HEK293 (cell line): ENCODE data around the gene PROSER3.
A peak's percentile ranks its signal among the peaks of the same experiment; 100 is the strongest.

Source experiments
- CTCF ChIA-PET: fragments of 350-600 bp; formaldehyde crosslinking; extraction: SDS; loops from one replicate; lab custom pipeline; 2021; ENCODE audit warnings: antibody characterized with exemption; lab: Yijun Ruan, JAX
- POLR2A ChIA-PET: fragments of 300-600 bp; formaldehyde crosslinking; extraction: SDS; loops from one replicate; lab custom pipeline; 2020; ENCODE audit warnings: antibody characterized with exemption, inconsistent platforms; lab: Yijun Ruan, JAX
- H3K27ac ChIP-seq: fragments of 200-500 bp; sonication (Bioruptor generic); 2 replicates; pipeline ENCODE4 v1.5.1; 2014; ENCODE audit warnings: low read depth, low read length, control low read depth, inconsistent platforms; ENCODE audit errors: extremely low read depth
- H3K36me3 ChIP-seq, 2 experiments: fragments of 200-500 bp in 1 of 2; sonication (Bioruptor generic) in 1 of 2; 1 replicate in 1 of 2; 2 replicates in 1 of 2; pipeline ENCODE4 v1.5.1; 2014 to 2017; ENCODE audit warnings: inconsistent platforms in 2 of 2, low read length in 2 of 2; ENCODE audit not compliant: control insufficient read depth in 2 of 2, insufficient read depth in 1 of 2
- H3K4me1 ChIP-seq: fragments of 200-500 bp; sonication (Bioruptor generic); 2 replicates; pipeline ENCODE4 v1.5.1; 2014; ENCODE audit warnings: mild to moderate bottlenecking, low read length, inconsistent platforms; ENCODE audit not compliant: control insufficient read depth, insufficient read depth
- H3K4me3 ChIP-seq: 2 replicates; pipeline ENCODE4 v1.5.1; 2011; ENCODE audit warnings: low read depth, mild to moderate bottlenecking, control low read depth, low read length, moderate library complexity
- H3K9me3 ChIP-seq: fragments of 200-500 bp; sonication (Bioruptor generic); 2 replicates; pipeline ENCODE4 v1.5.1; 2014; ENCODE audit warnings: low read depth, low read length, inconsistent platforms; ENCODE audit not compliant: control insufficient read depth, insufficient read depth
- BCL6B ChIP-seq: fragments of 450-650 bp; formaldehyde crosslinking; IDR thresholded peaks from 2 replicates; pipeline ENCODE4 v1.5.1; 2017; ENCODE audit warnings: missing biosample characterization, missing genetic modification characterization
- GLIS1 ChIP-seq: fragments of 450-650 bp; formaldehyde crosslinking; IDR thresholded peaks from 2 replicates; pipeline ENCODE4 v1.5.1; 2016; ENCODE audit warnings: missing biosample characterization, missing genetic modification characterization
- HOXC10 ChIP-seq: sonication (generic); formaldehyde crosslinking; IDR thresholded peaks from 2 replicates; pipeline ENCODE4 v1.8.1; 2023; ENCODE audit warnings: mild to moderate bottlenecking, missing genetic modification reagents
- ZBTB21 ChIP-seq: fragments of 450-650 bp; formaldehyde crosslinking; IDR thresholded peaks from 2 replicates; pipeline ENCODE4 v1.5.1; 2017; ENCODE audit warnings: missing biosample characterization, missing genetic modification characterization
- ZBTB48 ChIP-seq: fragments of 450-650 bp; formaldehyde crosslinking; IDR thresholded peaks from 2 replicates; pipeline ENCODE4 v1.5.1; 2016; ENCODE audit warnings: missing biosample characterization, missing genetic modification characterization
- ZIC2 ChIP-seq: fragments of 450-650 bp; formaldehyde crosslinking; IDR thresholded peaks from 2 replicates; pipeline ENCODE4 v1.5.1; 2016; ENCODE audit warnings: missing biosample characterization, missing genetic modification characterization
- ZNF114 ChIP-seq: fragments of 450-650 bp; formaldehyde crosslinking; IDR thresholded peaks from 2 replicates; pipeline ENCODE4 v1.5.0; 2017; ENCODE audit warnings: missing biosample characterization, missing genetic modification characterization
- ZNF121 ChIP-seq: fragments of 450-650 bp; formaldehyde crosslinking; IDR thresholded peaks from 2 replicates; pipeline ENCODE4 v1.5.1; 2016; ENCODE audit warnings: missing biosample characterization, missing genetic modification characterization
- ZNF157 ChIP-seq: fragments of 450-650 bp; formaldehyde crosslinking; IDR thresholded peaks from 2 replicates; pipeline ENCODE4 v1.5.1; 2016; ENCODE audit warnings: missing biosample characterization, missing genetic modification characterization
- ZNF23 ChIP-seq: fragments of 450-650 bp; formaldehyde crosslinking; IDR thresholded peaks from 2 replicates; pipeline ENCODE4 v1.5.1; 2016; ENCODE audit warnings: missing biosample characterization, missing genetic modification characterization, borderline replicate concordance
- ZNF324 ChIP-seq: fragments of 450-650 bp; formaldehyde crosslinking; IDR thresholded peaks from 2 replicates; pipeline ENCODE4 v1.5.1; 2016; ENCODE audit warnings: missing biosample characterization, missing genetic modification characterization
- ZNF341 ChIP-seq: fragments of 450-650 bp; formaldehyde crosslinking; IDR thresholded peaks from 2 replicates; pipeline ENCODE4; 2016; ENCODE audit warnings: low read depth, missing biosample characterization, missing genetic modification characterization
- ZNF354C ChIP-seq: fragments of 450-650 bp; formaldehyde crosslinking; IDR thresholded peaks from 2 replicates; pipeline ENCODE4 v1.5.1; 2016; ENCODE audit warnings: missing biosample characterization, missing genetic modification characterization, low read depth, borderline replicate concordance
- ZNF366 ChIP-seq: fragments of 450-650 bp; formaldehyde crosslinking; conservative IDR thresholded peaks from 2 replicates; pipeline ENCODE4 v1.5.1; 2016; ENCODE audit warnings: missing biosample characterization, missing genetic modification characterization
- ZNF398 ChIP-seq: fragments of 450-650 bp; formaldehyde crosslinking; IDR thresholded peaks from 2 replicates; pipeline ENCODE4 v1.5.1; 2017; ENCODE audit warnings: missing biosample characterization, missing genetic modification characterization
- ZNF433 ChIP-seq: fragments of 450-650 bp; formaldehyde crosslinking; IDR thresholded peaks from 2 replicates; pipeline ENCODE4 v1.5.1; 2016; ENCODE audit warnings: missing biosample characterization, missing genetic modification characterization, low read depth
- ZNF623 ChIP-seq: fragments of 450-650 bp; formaldehyde crosslinking; IDR thresholded peaks from 2 replicates; pipeline ENCODE4 v1.5.1; 2016; ENCODE audit warnings: missing biosample characterization, missing genetic modification characterization
- ZNF658 ChIP-seq: fragments of 450-650 bp; formaldehyde crosslinking; IDR thresholded peaks from 2 replicates; pipeline ENCODE4; 2016; ENCODE audit warnings: missing biosample characterization, missing genetic modification characterization
- ZNF76 ChIP-seq: fragments of 450-650 bp; formaldehyde crosslinking; IDR thresholded peaks from 2 replicates; pipeline ENCODE4; 2016; ENCODE audit warnings: low read depth, missing biosample characterization, missing genetic modification characterization, borderline replicate concordance
- ZNF776 ChIP-seq: fragments of 450-650 bp; formaldehyde crosslinking; IDR thresholded peaks from 2 replicates; pipeline ENCODE4 v1.5.0; 2017; ENCODE audit warnings: missing biosample characterization, missing genetic modification characterization, borderline replicate concordance
- ZNF830 ChIP-seq: fragments of 450-650 bp; IDR thresholded peaks from 2 replicates; pipeline ENCODE4 v1.5.0; 2018; ENCODE audit warnings: missing biosample characterization, missing genetic modification characterization, low read depth, mild to moderate bottlenecking, moderate library complexity
- TF ChIP-seq, protein P1 (sequence below): fragments of 450-650 bp; formaldehyde crosslinking; IDR thresholded peaks from 2 replicates; pipeline ENCODE4 v1.5.1; 2016; ENCODE audit warnings: missing biosample characterization, missing genetic modification characterization
- TF ChIP-seq, protein P2 (sequence below): fragments of 450-650 bp; formaldehyde crosslinking; IDR thresholded peaks from 2 replicates; pipeline ENCODE4 v1.5.1; 2016; ENCODE audit warnings: missing biosample characterization, missing genetic modification characterization

The PROSER3 gene

DNA sequence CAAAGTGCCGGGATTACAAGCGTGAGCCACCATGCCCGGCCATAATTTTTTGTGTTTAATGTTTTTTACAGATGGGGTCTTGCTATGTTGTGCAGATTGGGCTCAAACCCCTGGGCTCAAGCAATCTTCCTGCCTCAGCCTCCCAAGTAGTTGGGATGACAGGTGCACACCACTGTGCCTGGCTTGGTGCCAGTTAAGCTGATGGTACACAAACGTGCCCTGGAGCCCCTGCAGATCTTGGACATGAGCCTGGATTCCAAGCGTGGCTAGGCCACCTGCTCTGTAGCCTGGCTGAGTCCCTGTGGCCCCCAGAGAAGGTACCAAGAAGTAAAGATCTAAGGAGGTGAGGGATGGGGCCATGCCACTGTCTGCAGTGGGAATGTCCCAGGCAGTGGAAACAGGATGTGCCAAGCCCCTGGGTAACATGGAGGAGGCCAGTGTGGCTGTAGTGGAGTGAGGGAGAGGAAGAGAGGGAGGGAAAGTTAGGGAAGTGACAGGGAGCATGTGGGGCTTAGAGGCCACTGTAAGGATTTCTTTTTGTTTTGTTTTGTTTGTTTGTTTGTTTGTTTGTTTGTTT lies 47.6 kb downstream of the PROSER3 start:
- Histone ChIP-seq H3K4me1 (no peaks in the 10 kb centered on the region), H3K4me3 (no peak overlapping the region), H3K27ac (no peak overlapping the region), H3K36me3 (no peaks in the 10 kb centered on the region), H3K9me3 (no peaks in the 10 kb centered on the region)
- CTCF ChIA-PET: interaction anchor here (0.7 to 1.2 kb wide), 2 partner anchors 12 to 141 kb away, joined by 3 read pairs; no protein-coding TSS in a partner anchor
- TF ChIP-seq BCL6B (tag by site-specific recombination): 0 out of 2 replicates have a peak, but pooled peaks have one; percentile 6
- TF ChIP-seq ZBTB48: peak; percentile 32; the same call in 1 of the 2 replicates
- TF ChIP-seq ZNF776 (tag by site-specific recombination): 0 out of 2 replicates have a peak, but pooled peaks have one; percentile 53
- no peak for TF ChIP-seq ZNF76 (tag by site-specific recombination)
- TF ChIP-seq ZNF366 (tag by site-specific recombination): peak; percentile 39; the same call in 1 of the 2 replicates
- TF ChIP-seq ZNF121 (tag by site-specific recombination): 0 out of 2 replicates have a peak, but pooled peaks have one; percentile 54
- peak; percentile 71 for TF ChIP-seq ZIC2
- TF ChIP-seq ZNF324 (tag by site-specific recombination): no peak
- no peak for TF ChIP-seq ZNF354C (tag by site-specific recombination)
- TF ChIP-seq ZNF157 (tag by site-specific recombination): 0 out of 2 replicates have a peak, but pooled peaks have one; percentile 20
- 0 out of 2 replicates have a peak, but pooled peaks have one; percentile 11 for TF ChIP-seq GLIS1 (tag by site-specific recombination)
- TF ChIP-seq ZNF398 (tag by site-specific recombination): 0 out of 2 replicates have a peak, but pooled peaks have one; percentile 8
- TF ChIP-seq, protein P1, sequence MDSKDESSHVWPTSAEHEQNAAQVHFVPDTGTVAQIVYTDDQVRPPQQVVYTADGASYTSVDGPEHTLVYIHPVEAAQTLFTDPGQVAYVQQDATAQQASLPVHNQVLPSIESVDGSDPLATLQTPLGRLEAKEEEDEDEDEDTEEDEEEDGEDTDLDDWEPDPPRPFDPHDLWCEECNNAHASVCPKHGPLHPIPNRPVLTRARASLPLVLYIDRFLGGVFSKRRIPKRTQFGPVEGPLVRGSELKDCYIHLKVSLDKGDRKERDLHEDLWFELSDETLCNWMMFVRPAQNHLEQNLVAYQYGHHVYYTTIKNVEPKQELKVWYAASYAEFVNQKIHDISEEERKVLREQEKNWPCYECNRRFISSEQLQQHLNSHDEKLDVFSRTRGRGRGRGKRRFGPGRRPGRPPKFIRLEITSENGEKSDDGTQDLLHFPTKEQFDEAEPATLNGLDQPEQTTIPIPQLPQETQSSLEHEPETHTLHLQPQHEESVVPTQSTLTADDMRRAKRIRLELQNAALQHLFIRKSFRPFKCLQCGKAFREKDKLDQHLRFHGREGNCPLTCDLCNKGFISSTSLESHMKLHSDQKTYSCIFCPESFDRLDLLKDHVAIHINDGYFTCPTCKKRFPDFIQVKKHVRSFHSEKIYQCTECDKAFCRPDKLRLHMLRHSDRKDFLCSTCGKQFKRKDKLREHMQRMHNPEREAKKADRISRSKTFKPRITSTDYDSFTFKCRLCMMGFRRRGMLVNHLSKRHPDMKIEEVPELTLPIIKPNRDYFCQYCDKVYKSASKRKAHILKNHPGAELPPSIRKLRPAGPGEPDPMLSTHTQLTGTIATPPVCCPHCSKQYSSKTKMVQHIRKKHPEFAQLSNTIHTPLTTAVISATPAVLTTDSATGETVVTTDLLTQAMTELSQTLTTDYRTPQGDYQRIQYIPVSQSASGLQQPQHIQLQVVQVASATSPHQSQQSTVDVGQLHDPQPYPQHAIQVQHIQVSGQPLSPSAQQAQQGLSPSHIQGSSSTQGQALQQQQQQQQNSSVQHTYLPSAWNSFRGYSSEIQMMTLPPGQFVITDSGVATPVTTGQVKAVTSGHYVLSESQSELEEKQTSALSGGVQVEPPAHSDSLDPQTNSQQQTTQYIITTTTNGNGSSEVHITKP (tag by site-specific recombination): peak; percentile 91
- no peak for TF ChIP-seq ZNF830 (tag by site-specific recombination)
- 0 out of 2 replicates have a peak, but pooled peaks have one; percentile 24 for TF ChIP-seq ZBTB21 (tag by site-specific recombination)
- no peak for TF ChIP-seq ZNF114 (tag by site-specific recombination)
- POLR2A ChIA-PET: no interaction called here

DNA sequence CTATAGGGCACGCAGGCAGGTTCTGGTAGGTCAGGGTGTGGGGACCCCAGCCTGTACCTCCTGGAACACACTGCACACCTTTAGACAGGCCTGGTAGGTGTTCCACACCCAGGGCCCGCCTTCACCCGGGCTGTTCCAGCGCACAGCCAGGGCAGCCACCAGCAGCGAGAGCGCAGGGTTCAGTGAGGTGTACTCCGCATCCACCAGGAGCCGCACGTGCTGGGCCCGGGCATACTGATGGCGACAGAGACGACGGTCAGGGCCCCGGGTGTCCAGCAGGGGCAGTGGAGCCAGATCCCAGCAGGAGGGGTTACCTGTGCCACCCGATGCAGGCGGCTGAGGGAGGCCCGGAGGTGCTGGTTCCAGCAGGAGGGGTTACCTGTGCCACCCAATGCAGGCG lies 48.6 kb downstream of the PROSER3 start:
- H3K4me3 ChIP-seq: no peak overlapping the region
- ChIA-PET POLR2A (no interaction called here), CTCF (interaction anchor here (0.6 kb wide), 1 partner anchor 321 kb away, joined by 3 read pairs; no protein-coding TSS in a partner anchor)
- no peaks in the 10 kb centered on the region for H3K9me3 ChIP-seq
- 0 out of 2 replicates have a peak, but pooled peaks cover under 1% of the 10 kb centered on the region for H3K4me1 ChIP-seq
- no peaks in the 10 kb centered on the region for H3K36me3 ChIP-seq
- H3K27ac ChIP-seq: no peak overlapping the region
- TF ChIP-seq ZNF23 (tag by site-specific recombination) (no peak), ZNF658 (tag by site-specific recombination) (no peak), ZNF623 (tag by site-specific recombination) (no peak), BCL6B (tag by site-specific recombination) (no peak), ZNF341 (tag by site-specific recombination) (no peak), HOXC10 (CRISPR knock-in tag) (no peak), ZNF433 (tag by site-specific recombination) (no peak)
- TF ChIP-seq, protein P2, sequence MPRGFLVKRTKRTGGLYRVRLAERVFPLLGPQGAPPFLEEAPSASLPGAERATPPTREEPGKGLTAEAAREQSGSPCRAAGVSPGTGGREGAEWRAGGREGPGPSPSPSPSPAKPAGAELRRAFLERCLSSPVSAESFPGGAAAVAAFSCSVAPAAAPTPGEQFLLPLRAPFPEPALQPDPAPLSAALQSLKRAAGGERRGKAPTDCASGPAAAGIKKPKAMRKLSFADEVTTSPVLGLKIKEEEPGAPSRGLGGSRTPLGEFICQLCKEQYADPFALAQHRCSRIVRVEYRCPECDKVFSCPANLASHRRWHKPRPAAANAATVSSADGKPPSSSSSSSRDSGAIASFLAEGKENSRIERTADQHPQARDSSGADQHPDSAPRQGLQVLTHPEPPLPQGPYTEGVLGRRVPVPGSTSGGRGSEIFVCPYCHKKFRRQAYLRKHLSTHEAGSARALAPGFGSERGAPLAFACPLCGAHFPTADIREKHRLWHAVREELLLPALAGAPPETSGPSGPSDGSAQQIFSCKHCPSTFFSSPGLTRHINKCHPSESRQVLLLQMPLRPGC (tag by site-specific recombination): no peak
